Measurements from ENCODE around the gene MAGEA2.
"Not testable (repeated sequence)": the region's sequence is repeated elsewhere in the genome, so short reads cannot be mapped to it uniquely, and the experiment has no call there.

- not testable (repeated sequence) for TF ChIP-seq CTCF, POLR2A (IDR thresholded peaks at IDR 0.05)
Measured at GRCh38 chrX:152769549-152770289, 16.1 kb upstream of the MAGEA2 start, which contains the start of gene MAGEA6.
